A549 (cell line): ENCODE measurements around the gene TMC7.

Experiments
- POLR2A ChIP-seq: IDR thresholded peaks from 2 replicates; pipeline ENCODE4 v1.6.1; 2012; ENCODE audit warnings: mild to moderate bottlenecking, low read length
- TF ChIP-seq, protein P1 (sequence below): fragments of >200 bp; sonication (Bioruptor Twin); formaldehyde crosslinking; IDR thresholded peaks from 3 replicates; pipeline ENCODE4 v1.5.1; 2016
- TF ChIP-seq, protein P2 (sequence below): fragments of 200-600 bp; sonication (generic); IDR thresholded peaks from 2 replicates; pipeline ENCODE4 v1.6.1; 2016; ENCODE audit warnings: antibody characterized with exemption, mild to moderate bottlenecking, moderate library complexity

DNA sequence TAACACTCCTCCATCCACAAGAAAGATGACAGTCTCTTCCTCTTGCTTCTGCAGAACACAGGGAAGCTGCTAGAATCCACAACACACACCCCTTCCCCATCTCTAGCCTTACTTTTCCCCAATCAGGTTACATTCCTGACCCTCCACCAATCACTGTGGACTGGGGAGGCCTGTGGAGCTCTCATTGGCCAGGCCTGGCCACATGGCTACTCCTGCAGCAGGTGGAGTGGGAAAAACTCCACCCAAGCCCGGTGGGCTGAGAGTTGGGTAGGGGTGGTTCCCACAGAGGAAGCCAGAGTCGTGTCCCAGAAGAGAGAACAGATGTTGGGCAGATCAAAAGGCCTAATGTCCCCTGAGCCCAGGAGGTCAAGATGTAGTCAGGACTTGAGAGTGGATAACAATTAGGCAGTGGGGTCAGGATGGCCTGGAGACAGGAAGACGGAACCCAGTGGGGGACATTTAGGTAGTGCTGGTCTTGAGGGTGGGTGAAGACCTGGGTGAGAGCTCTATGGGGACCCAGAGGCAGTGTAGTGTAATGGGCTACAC is 105.7 kb downstream of the TMC7 start:
- TF ChIP-seq POLR2A: no peak
- TF ChIP-seq, protein P1, sequence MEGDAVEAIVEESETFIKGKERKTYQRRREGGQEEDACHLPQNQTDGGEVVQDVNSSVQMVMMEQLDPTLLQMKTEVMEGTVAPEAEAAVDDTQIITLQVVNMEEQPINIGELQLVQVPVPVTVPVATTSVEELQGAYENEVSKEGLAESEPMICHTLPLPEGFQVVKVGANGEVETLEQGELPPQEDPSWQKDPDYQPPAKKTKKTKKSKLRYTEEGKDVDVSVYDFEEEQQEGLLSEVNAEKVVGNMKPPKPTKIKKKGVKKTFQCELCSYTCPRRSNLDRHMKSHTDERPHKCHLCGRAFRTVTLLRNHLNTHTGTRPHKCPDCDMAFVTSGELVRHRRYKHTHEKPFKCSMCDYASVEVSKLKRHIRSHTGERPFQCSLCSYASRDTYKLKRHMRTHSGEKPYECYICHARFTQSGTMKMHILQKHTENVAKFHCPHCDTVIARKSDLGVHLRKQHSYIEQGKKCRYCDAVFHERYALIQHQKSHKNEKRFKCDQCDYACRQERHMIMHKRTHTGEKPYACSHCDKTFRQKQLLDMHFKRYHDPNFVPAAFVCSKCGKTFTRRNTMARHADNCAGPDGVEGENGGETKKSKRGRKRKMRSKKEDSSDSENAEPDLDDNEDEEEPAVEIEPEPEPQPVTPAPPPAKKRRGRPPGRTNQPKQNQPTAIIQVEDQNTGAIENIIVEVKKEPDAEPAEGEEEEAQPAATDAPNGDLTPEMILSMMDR: no peak
- TF ChIP-seq, protein P2, sequence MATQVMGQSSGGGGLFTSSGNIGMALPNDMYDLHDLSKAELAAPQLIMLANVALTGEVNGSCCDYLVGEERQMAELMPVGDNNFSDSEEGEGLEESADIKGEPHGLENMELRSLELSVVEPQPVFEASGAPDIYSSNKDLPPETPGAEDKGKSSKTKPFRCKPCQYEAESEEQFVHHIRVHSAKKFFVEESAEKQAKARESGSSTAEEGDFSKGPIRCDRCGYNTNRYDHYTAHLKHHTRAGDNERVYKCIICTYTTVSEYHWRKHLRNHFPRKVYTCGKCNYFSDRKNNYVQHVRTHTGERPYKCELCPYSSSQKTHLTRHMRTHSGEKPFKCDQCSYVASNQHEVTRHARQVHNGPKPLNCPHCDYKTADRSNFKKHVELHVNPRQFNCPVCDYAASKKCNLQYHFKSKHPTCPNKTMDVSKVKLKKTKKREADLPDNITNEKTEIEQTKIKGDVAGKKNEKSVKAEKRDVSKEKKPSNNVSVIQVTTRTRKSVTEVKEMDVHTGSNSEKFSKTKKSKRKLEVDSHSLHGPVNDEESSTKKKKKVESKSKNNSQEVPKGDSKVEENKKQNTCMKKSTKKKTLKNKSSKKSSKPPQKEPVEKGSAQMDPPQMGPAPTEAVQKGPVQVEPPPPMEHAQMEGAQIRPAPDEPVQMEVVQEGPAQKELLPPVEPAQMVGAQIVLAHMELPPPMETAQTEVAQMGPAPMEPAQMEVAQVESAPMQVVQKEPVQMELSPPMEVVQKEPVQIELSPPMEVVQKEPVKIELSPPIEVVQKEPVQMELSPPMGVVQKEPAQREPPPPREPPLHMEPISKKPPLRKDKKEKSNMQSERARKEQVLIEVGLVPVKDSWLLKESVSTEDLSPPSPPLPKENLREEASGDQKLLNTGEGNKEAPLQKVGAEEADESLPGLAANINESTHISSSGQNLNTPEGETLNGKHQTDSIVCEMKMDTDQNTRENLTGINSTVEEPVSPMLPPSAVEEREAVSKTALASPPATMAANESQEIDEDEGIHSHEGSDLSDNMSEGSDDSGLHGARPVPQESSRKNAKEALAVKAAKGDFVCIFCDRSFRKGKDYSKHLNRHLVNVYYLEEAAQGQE: no peak
